ENCODE data around the gene PGPEP1.
"Not testable (repeated sequence)": the region's sequence is repeated elsewhere in the genome, so short reads cannot be mapped to it uniquely, and the experiment has no call there.

Gene PGPEP1

DNA sequence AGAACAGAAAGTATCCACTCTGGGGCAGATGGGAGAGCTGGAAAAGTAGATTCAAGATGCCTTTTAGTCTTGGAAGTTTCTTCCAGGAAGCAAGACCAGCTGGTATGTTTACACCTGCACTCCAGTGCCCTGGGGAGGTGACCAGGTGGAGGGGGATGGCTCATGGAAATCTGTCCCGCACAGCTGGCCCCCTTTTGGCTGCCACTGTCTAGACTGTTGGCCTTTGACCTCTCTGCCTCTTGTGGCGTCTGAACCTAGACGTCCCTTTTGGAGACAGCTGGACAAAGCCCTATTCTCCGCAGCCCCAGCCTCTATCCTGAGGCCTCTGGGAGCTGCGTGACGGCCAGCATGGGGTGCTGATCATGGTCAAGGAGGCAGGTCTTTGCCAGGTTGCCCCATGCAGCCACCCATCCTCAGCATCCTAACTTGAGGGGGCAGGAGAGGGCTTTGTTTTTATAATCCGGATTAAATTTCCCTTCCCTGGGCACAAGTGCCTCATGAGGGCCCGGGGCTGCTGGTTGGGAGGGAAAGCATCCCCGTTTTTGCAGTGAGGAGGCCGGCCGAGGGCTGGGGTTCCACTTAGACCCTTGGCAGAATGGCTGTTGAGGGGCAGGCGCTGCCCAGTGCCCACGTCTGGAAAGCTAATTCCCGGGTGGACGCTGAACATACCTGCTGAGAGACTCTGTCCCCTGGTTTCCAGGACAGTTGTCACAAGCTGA, 28.3 kb downstream of the PGPEP1 start:
- no peak for DNase-seq

DNA sequence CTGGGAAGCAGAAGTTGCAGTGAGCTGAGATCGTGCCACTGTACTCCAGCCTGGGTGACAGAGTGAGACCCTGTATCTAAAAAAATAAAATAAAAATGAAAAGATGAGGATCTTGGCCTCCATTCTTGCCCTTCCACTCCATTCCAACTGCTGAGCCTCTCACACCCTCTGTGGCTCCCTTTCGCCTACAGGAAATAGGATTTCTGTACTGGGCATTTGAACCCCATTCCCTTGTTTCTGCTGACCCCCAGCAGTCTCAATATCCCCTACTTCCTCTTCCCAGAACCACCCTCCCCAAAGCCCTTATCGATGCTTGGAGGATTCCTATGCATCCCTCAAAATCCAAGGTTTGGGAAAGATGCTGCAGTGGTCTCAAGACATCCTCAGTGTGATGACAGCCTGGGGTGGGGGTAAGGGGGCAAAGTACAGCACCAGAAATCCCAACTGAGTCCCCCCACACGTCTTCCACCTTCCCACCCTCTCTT, 33.1 kb downstream of the PGPEP1 start:
- no peak for DNase-seq

DNA sequence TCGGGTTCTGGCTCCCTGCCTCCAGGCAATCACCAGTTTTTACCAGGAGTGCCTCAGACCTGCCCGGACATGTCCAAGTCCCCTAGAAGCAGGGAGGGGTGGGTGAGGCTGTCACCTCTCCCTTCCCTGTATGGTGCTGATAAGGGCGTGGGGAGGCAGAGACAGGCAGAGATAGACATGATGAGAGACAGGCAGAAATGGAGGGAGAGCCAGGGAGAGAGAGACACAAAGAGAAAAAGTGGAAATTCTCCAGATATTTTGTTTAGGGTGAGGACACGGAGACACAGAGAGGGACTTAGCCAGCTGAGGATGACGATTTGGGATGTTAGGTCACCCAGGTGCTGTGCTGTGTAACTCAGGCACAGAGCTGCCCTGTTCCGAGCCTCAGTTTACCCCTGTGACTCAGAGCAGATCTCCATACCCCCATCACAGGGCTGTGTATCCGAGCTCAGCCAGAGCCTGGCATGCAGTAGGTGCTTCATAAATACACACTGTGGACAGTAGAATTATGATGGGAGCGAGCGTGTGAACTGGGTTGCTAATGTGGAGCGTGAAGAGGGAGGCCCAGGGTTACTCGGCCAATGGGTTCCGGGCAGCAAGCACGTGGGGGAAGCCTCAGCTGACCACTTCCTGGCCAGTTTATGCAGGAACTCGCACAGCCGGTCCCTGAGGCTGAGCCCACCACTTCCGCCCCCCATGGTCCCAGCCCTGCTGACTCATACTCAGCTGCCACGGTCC, 33.7 kb downstream of the PGPEP1 start:
- DNase-seq, result peak; percentile 88

DNA sequence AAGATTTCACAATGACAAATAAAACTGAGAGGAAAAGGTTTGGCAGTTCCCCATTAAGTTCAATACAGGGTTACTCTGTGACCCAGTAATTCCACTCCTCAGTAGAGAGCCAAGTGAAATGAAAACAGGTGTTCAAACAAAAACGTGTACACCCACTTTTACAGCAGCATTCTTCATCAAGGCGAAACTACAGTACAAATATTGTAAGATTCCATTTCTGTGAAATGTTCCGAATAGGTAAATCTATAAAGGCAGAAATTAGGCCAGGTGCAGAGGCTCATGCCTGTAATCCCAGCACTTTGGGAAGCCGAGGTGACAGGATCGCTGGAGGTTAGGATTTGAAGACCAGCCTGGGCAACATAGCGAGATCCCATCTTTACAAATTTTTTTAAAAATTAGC, 36.6 kb downstream of the PGPEP1 start:
- no peak for DNase-seq

DNA sequence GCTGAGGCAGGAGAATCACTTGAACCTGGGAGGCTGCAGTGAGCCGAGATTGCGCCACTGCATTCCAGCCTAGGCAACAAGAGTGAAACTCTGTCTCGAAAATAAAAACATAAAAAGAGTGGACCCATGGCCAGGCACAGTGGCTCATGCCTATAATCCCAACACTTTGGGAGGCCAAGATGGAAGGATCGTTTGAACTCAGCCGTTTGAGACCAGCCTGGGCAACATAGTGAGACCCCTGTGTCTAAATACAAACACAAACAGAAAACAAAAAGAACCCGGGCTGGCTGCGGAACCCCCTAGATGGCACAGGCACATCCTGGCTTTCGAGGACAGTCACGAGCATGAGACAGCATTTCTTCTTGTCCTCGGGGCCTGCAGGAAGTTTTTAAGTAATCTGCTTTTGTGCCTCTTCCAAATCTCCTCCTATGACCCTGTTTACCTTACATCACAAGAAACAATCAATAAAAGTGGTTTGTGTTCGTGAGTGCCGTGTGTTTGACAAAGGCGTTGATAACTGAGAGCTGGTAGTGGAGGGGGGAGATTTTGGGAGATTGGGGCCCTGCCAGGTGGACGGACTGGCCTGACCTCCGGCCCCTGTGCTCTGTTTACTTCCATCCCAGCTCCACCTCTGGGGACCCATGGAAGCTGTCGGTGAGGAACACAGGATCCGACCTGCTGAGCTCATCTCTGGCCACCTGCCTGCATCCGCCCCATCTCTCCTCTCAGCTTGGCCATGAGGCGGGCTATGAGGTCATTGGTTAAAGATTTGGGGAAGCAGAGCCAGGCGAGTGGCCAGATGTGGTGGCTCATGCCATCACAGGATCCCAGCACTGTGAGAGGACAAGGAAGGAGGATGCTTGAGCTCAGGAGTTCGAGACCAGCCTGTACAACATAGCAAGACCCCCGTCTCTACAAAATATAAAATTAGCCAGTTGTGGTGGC, 39.7 kb downstream of the PGPEP1 start:
- DNase-seq, result no peak

DNA sequence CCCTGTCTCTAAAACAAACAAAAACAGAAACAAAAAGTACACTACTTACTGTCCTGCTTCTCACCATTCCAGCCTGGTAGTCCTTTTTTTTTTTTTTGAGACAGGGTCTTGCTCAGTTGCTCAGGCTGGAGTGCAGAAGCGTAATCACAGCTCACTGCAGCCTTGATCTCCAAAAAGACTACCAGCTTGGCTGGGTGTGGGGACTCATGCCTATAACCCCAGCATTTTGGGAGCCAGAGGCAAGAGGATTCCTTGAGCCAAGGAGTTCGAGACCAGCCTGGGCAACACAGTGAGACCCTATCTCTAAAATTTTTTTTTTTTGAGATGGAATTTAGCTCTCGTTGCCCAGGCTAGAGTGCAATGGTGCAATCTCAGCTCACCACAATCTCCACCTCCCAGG, 40.4 kb downstream of the PGPEP1 start:
- no peak for DNase-seq

DNA sequence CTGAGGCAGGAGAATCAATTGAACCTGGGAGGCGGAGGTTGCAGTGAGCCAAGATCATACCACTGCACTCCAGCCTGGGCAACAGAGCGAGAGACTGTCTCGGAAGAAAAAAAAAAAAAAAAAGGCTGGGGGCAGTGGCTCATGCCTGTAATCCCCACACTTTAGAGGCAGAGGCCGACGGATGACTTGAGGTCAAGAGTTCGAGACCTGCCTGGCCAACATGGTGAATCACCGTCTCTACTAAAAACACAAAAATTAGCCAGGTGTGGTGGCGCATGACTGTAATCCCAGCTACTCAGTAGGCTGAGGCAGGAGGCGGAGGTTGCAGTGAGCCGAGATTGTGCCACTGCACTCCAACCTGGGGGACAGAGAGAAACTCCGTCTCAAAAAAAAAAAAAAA, 43.2 kb downstream of the PGPEP1 start:
- DNase-seq, result not testable (repeated sequence)

DNA sequence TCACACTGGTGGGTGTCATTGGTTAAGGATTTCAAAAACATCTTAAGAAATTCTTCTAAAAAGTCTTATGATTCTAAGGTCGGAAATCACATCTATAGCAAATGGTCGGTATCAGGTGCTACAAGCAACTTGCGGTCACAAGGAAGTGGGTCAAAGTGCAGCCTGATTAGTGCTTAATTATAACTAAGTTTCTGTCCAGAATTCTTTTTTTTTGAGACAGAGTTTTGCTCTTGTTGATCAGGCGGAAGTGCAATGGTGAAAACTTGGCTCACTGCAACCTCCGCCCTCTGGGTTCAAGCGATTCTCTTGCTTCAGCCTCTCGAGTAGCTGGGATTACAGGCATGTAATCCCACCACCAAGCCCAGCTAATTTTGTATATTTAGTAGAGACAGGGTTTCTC, 44.4 kb downstream of the PGPEP1 start:
- no peak for DNase-seq

DNA sequence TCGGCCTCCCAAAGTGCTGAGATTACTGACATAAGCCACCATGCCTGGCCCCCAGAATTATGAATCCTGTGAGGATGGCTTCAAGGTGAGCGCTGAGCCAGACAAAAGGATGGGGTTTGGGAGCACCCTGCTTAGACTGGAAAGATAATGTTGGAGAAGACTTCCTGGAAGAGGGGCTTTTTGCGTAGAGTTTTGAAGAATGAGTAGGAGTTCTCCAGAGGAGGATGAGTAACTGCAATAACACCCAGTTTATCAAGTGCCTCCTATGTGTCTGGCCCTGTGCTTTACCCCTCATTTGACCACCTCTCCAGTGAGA, 44.9 kb downstream of the PGPEP1 start:
- DNase-seq, result no peak

DNA sequence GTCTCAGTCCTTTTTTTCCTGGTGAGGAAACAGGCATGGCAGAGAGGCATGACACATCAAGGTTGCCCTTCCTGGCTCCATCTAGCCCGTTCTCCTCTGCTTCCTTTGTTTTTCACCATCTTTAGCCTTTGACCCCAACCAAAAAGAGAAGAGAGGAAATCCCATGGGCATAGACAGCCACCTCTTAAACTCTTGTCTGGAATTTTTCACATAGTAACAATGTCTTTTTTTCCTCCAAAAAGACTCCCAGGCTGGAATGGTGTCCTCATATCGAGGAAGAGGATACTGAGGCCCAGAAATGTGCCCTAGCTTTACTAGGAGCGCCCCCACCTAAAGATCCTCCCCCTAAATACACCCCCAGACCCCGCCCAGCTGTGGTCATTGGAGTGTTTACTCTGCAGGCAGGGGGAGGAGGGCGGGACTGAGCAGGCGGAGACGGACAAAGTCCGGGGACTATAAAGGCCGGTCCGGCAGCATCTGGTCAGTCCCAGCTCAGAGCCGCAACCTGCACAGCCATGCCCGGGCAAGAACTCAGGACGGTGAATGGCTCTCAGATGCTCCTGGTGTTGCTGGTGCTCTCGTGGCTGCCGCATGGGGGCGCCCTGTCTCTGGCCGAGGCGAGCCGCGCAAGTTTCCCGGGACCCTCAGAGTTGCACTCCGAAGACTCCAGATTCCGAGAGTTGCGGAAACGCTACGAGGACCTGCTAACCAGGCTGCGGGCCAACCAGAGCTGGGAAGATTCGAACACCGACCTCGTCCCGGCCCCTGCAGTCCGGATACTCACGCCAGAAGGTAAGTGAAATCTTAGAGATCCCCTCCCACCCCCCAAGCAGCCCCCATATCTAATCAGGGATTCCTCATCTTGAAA, 45.5 kb downstream of the PGPEP1 start, which contains the start of gene GDF15:
GDF15 (plus strand) TSS at position 484 of the 868 bp plus-strand sequence; CDS start at position 516, 32 bp downstream.
- DNase-seq, result peak; percentile 19

DNA sequence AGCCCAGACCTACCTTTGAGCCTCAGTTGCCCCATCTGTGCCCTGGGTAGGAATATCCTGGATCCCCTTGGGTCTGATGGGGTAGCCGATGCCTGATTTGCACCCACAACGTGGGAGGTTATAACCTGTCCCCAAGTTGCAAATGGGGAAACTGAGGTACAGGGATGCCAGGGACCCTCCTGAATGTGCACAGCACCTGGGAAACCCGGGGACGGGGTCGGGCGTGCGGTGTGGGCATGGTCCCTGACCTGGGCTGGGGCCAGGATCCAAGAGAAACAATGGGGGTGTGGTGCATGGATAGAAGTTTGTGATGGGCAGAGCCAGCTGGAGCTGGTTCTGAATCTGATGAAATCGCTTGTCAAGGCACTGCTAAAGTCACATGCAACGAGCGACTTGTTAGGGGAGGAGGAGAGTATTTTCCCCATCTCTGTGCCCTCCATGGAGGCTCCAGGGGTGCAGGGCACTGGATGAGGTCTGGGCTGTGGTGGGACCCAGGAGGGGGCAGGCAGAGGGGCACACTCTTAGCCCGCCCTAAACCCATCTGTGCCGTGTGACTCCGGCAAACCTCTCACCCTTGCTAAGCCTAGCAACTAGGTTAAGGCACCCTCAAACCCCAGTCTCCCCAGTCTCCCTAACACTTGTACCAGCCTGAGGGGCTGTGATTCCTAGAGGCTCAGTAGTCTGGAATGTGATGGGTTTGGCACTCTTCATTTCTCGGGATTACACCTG, 46.3 kb downstream of the PGPEP1 start:
- no peak for DNase-seq

DNA sequence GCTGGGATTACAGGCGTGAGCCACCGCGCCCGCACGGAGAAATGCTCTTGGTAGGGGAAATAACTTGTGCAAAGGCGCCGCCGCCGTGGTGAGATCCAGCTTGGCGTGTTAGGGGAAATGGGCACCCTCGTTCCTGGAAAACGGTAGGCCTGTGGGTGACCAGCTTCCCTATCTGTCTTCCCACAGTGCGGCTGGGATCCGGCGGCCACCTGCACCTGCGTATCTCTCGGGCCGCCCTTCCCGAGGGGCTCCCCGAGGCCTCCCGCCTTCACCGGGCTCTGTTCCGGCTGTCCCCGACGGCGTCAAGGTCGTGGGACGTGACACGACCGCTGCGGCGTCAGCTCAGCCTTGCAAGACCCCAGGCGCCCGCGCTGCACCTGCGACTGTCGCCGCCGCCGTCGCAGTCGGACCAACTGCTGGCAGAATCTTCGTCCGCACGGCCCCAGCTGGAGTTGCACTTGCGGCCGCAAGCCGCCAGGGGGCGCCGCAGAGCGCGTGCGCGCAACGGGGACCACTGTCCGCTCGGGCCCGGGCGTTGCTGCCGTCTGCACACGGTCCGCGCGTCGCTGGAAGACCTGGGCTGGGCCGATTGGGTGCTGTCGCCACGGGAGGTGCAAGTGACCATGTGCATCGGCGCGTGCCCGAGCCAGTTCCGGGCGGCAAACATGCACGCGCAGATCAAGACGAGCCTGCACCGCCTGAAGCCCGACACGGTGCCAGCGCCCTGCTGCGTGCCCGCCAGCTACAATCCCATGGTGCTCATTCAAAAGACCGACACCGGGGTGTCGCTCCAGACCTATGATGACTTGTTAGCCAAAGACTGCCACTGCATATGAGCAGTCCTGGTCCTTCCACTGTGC, 47.9 kb downstream of the PGPEP1 start:
- peak; percentile 90 for DNase-seq

DNA sequence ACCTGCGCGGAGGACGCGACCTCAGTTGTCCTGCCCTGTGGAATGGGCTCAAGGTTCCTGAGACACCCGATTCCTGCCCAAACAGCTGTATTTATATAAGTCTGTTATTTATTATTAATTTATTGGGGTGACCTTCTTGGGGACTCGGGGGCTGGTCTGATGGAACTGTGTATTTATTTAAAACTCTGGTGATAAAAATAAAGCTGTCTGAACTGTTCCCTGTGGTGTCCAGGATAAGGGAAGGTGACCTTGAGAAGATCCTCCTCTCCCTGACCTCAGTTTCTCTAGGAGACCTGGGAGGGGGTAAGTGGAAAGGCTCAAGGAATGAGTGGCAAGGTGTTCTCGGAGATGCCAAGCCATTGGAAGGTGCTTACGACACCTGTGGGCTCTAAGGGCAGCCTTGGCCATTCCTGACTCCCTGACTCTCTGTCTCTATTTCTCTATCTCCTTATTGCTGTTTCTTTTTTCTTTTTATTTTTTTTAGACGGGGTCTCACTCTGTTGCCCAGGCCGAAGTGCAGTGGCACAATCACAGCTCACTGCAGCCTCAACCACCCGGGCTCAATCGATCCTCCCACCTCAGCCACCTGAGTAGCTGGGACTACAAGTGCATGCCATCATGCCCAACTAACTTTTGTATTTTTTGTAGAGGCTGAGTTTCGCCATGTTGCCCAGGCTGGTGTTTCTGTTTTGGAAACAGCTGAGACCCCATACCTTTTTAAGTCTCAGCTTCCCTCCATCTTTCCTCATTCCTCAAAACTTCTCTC, 48.7 kb downstream of the PGPEP1 start:
- DNase-seq, result no peak

DNA sequence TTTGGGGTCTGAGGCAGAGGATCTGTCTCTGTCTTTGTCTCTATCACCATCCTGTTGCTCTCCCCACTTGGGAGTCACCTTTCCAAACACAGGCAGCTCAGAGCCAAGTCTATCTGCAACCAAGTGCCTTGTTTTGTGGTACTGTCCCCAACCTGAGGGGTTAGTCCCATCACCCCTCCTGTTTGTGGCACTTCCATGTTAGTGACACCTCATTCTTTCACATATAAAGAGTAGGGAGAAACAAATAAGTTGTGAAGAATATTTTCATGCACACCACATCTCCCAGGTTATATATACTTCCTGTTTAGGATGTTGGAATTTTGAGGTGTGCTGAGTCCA, 49.3 kb downstream of the PGPEP1 start:
- no peak for DNase-seq

DNA sequence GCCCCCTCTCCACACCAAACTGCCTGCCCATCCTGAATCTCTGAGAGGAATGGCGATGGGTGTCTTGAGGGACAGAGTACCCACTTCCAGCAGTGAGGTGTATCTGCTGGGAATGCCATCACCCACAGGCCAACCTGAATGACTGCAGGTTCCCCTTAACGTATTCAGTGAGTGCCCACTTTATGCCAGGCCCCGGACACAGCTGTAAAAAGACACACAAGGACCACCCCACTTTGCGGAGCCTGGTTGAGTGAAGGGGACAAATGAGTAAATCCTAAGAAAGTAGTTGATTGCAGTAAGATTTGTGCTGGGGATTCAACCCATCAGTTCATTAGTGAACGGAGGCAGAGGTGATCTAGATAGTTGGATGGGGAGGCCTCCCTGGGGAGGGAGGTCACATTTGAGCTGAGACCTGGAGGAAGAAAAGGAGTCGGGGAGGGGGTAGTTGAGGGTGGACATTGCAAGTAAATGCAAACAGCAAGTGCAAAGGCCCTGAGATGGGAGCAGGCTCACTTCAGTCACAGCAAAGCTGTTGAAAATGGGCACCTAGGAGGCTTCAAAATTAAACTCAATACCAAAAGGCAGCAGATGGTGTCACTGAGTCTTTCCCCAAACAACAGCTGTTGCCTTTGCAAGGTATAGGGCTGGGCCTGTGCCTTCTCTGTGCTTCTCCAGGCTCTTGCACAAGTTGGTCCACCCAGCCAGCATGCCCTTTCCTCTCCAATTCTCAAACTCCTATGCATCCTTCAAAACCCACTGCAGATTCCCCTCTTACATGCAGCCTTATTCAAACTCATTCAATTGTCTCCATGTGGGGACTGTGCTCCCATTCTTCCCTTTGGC, 49.9 kb downstream of the PGPEP1 start:
- no peak for DNase-seq

DNA sequence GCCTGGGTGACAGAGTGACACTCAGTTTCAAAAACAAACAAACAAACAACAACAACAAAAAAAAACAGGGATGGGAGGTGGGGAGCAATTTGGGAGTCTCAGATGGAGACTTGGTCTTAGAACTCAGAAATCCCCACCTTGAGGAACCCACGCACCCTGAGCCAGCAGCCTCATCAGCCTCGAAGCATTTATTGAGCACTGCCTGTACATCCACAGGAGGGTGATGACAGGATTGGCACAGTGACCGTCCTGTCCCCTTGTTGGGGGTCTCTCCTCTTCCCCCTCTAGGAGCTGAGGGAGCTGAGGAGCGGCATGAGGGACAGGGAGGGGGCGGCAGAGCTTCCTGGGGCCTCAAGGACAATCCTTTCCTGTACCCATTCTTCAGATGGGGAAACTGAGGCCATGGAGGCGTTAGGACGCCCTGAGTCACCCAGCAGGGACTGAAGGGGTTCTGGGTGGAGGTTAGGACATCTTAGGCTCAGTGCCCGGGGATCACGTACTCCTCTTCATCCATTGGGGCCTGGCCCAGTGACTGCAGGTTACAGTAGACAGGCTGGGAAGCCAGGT, 51.2 kb downstream of the PGPEP1 start:
- no peak for DNase-seq

DNA sequence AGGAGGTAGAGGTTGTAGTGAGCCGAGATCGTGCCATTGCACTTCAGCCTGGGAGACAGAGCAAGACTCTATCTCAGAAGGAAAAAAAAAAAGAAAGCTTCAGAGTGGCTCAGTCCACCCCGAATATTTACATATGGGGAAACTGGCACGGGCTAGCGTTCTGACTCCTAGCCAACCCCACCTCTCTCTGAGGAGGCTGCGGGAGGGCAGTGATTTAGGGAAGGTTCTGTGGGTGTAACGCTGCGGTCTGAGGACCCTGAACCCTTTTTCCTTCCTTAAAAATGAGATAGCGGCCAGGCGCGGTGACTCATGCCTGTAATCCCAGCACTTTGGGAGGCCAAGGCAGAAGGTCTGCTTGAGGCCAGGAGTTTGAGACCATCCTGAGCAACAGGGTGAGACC, 52.0 kb downstream of the PGPEP1 start:
- DNase-seq, result no peak

DNA sequence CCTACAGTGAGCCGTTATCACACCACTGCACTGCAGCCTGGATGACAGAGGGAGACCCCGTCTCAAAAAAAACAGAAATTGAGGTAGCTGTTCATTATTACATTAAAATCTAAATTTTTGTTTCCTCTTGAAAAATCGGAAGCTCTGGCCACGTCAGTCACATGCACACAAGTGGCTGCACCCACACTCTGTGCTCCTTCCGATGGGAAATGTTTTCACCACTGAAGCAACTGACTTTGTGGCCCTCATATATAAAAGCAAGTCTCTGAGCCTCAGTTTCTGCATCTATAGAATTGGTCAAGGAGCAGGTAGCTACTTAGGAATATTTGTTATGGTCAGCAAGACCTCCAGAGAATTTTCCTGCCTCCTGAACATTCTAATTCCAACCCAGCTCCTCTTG, 52.5 kb downstream of the PGPEP1 start:
- DNase-seq, result no peak

DNA sequence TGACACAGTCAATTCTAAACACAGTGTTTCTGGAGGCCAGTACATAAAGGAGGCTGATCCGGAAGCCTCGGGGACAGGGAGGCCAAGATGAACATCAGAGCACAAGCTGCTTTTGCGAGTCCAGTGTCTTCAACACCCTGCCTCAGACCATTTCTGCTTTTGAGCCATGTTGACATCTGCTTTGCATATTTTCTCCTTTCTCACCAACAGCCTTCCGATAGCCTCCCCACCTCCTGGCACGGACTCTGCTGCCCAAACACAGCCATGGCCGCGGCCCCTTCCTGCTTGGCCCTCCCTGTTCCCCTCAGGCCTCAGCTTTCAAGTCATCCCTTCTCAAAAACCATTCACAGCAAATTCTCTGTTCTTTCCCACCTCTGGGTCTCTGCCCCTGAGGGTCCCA, 53.4 kb downstream of the PGPEP1 start:
- DNase-seq, result no peak

All from activated CD4-positive, alpha-beta T cell treated with anti-CD3 and anti-CD28 coated beads, Interleukin-10, Interleukin-2, amounts not matched to agents 100 ng/mL and 50 ng/mL, durations not matched to agents 16 hours and 8 hours (primary cell).